HepG2 (cell line): ENCODE results near the gene NEU4. TPM values are rescaled to one million over a fixed set of nuclear protein-coding genes. Genes with fewer than 3 reads are reported as not detected.

ENCODE experiments used
- CENPT ChIP-seq: sonication (generic); formaldehyde crosslinking; IDR thresholded peaks from 2 replicates; pipeline ENCODE4 v1.8.0; 2022; ENCODE audit warnings: low read depth, mild to moderate bottlenecking, moderate library complexity, missing genetic modification reagents
- CHCHD3 ChIP-seq: sonication (generic); formaldehyde crosslinking; IDR thresholded peaks from 2 replicates; pipeline ENCODE4 v1.8.0; 2022; ENCODE audit warnings: mild to moderate bottlenecking, missing genetic modification reagents, moderate library complexity
- FOSL1 ChIP-seq: sonication (generic); formaldehyde crosslinking; IDR thresholded peaks from 2 replicates; pipeline ENCODE4 v1.9.0; 2021; ENCODE audit warnings: missing genetic modification reagents, borderline replicate concordance
- GTF3A ChIP-seq: sonication (generic); formaldehyde crosslinking; conservative IDR thresholded peaks from 2 replicates; pipeline ENCODE4 v1.4.0; 2020; ENCODE audit warnings: mild to moderate bottlenecking, missing genetic modification reagents
- ISL2 ChIP-seq: sonication (generic); formaldehyde crosslinking; IDR thresholded peaks from 2 replicates; pipeline ENCODE4 v1.5.0; 2020; ENCODE audit warnings: missing genetic modification reagents
- MEIS2 ChIP-seq: sonication (generic); formaldehyde crosslinking; IDR thresholded peaks from 2 replicates; pipeline ENCODE4 v1.9.0; 2021; ENCODE audit warnings: mild to moderate bottlenecking, missing genetic modification reagents
- MYC ChIP-seq: sonication (generic); formaldehyde crosslinking; IDR thresholded peaks from 2 replicates; pipeline ENCODE4 v1.9.0; 2021; ENCODE audit warnings: missing genetic modification reagents, borderline replicate concordance
- RNF2 ChIP-seq: fragments of 450-650 bp; conservative IDR thresholded peaks from 2 replicates; pipeline ENCODE4 v1.6.1; 2016; ENCODE audit warnings: low read depth
- SATB2 ChIP-seq: sonication (generic); formaldehyde crosslinking; IDR thresholded peaks from 2 replicates; pipeline ENCODE4 v1.5.0; 2020; ENCODE audit warnings: missing genetic modification reagents
- SNAI1 ChIP-seq: sonication (generic); formaldehyde crosslinking; IDR thresholded peaks from 2 replicates; pipeline ENCODE4 v1.5.0; 2020; ENCODE audit warnings: mild to moderate bottlenecking, missing genetic modification reagents, borderline replicate concordance
- YY1 ChIP-seq: IDR thresholded peaks from 2 replicates; pipeline ENCODE4 v1.6.1; 2011; ENCODE audit warnings: low read length, low read depth, moderate library complexity, mild to moderate bottlenecking; ENCODE audit not compliant: insufficient read depth, insufficient replicate concordance
- ZNF136 ChIP-seq: sonication (generic); formaldehyde crosslinking; IDR thresholded peaks from 2 replicates; pipeline ENCODE4 v1.8.1; 2022; ENCODE audit warnings: low read depth, mild to moderate bottlenecking, moderate library complexity, missing genetic modification reagents
- ZNF510 ChIP-seq: sonication (generic); formaldehyde crosslinking; IDR thresholded peaks from 2 replicates; pipeline ENCODE4 v1.4.0; 2020; ENCODE audit warnings: low read depth, mild to moderate bottlenecking, missing genetic modification reagents
- ZNF547 ChIP-seq: sonication (generic); formaldehyde crosslinking; IDR thresholded peaks from 2 replicates; pipeline ENCODE4 v1.5.1; 2020; ENCODE audit warnings: mild to moderate bottlenecking, missing genetic modification reagents
- ZNF790 ChIP-seq: sonication (generic); formaldehyde crosslinking; IDR thresholded peaks from 2 replicates; pipeline ENCODE4 v1.8.0; 2022; ENCODE audit warnings: missing genetic modification reagents, mild to moderate bottlenecking, borderline replicate concordance
- polyA plus RNA-seq, 8 experiments: library from polyadenylated mRNA; depleted of rRNA in 3 of 8; stranded (reverse) in 7 of 8; unstranded in 1 of 8; fragments of >200 nt; fragmentation: Illumina TruSeq in 4 of 8; extraction: Trizol in 4 of 8; gene quantifications; 2 replicates each; pipeline versions ENCODE4 v1.2.1 to v1.2.3, GENCODE V29; 2011 to 2016; ENCODE audit warnings: low read depth in 4 of 8, missing spikeins in 1 of 8, mixed read lengths in 1 of 8; ENCODE audit not compliant: insufficient read depth in 1 of 8
- total RNA-seq, 5 experiments: library from RNA; depleted of rRNA; stranded (reverse); fragments of >200 nt; fragmentation: Illumina TruSeq; extraction: Trizol; gene quantifications; 2 replicates each; pipeline ENCODE4 v1.2.3, GENCODE V29; 2016; ENCODE audit warnings: low read depth in 1 of 5
- TF ChIP-seq, protein P1 (sequence below): sonication (generic); formaldehyde crosslinking; IDR thresholded peaks from 2 replicates; pipeline ENCODE4 v1.5.1; 2020; ENCODE audit warnings: mild to moderate bottlenecking, missing genetic modification reagents, borderline replicate concordance
- TF ChIP-seq, protein P2 (sequence below): sonication (generic); formaldehyde crosslinking; IDR thresholded peaks from 2 replicates; pipeline ENCODE4 v1.4.0; 2020; ENCODE audit warnings: mild to moderate bottlenecking, missing genetic modification reagents
- TF ChIP-seq, protein P3 (sequence below): sonication (generic); formaldehyde crosslinking; IDR thresholded peaks from 2 replicates; pipeline ENCODE4 v1.4.0; 2020; ENCODE audit warnings: missing genetic modification reagents, borderline replicate concordance
- TF ChIP-seq, protein P4 (sequence below): IDR thresholded peaks from 2 replicates; pipeline ENCODE4 v1.6.1; 2016
- TF ChIP-seq, protein P5 (sequence below): sonication (generic); formaldehyde crosslinking; IDR thresholded peaks from 2 replicates; pipeline ENCODE4 v1.8.0; 2022; ENCODE audit warnings: missing genetic modification reagents, mild to moderate bottlenecking, borderline replicate concordance

NEU4 gene
- total and polyA plus RNA-seq, 2 of the 13 experiments (the other 11 are each of a cell fraction or from before 2014, with no cell fraction given) = 53.5 to 107 TPM

DNA sequence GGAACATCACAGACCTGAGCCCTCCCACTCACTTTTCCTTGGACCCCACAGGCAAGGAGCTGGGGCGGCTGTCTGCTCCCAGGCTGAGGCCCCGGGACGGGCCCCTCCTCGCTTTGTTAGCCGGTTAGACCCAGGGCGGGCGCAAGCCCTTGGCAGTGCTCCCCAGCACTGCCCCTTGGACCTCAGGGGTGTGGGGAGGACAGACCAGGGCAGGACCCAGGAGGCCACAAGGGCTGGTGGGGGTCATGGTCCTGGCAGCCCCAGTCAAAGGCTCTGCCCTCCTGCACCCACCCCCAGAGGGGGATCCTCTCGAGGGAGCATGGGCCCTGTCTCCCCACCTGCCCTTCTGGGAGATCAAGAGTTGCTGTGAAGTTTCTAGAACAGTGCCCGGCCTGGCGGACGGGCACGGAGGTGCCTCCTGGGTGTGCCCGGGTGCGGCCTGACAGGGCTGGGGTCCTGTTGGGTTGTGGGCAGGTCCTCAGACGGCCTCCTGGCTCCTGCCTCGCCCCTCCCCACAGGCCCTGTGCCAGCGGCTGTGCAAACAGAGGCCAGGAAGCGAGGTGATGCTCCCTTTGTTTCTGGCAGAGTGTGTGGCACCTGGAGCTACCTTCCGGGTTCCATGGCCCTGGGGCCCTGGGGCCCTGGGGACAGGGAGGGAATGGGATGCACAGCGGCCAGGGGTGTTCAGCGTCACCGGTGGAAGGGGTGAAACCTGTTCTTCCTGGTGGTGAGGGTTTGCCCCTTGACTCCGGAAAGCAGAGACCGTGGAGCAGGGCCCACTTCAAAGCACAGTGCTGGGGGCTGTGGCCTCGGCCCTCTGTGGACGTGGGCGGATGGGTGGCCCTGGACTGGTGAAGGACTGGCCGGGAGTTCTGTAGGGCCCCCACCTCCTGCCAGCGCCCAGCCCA, 35.2 kb upstream of the NEU4 start (continued):
- TF ChIP-seq, protein P1, sequence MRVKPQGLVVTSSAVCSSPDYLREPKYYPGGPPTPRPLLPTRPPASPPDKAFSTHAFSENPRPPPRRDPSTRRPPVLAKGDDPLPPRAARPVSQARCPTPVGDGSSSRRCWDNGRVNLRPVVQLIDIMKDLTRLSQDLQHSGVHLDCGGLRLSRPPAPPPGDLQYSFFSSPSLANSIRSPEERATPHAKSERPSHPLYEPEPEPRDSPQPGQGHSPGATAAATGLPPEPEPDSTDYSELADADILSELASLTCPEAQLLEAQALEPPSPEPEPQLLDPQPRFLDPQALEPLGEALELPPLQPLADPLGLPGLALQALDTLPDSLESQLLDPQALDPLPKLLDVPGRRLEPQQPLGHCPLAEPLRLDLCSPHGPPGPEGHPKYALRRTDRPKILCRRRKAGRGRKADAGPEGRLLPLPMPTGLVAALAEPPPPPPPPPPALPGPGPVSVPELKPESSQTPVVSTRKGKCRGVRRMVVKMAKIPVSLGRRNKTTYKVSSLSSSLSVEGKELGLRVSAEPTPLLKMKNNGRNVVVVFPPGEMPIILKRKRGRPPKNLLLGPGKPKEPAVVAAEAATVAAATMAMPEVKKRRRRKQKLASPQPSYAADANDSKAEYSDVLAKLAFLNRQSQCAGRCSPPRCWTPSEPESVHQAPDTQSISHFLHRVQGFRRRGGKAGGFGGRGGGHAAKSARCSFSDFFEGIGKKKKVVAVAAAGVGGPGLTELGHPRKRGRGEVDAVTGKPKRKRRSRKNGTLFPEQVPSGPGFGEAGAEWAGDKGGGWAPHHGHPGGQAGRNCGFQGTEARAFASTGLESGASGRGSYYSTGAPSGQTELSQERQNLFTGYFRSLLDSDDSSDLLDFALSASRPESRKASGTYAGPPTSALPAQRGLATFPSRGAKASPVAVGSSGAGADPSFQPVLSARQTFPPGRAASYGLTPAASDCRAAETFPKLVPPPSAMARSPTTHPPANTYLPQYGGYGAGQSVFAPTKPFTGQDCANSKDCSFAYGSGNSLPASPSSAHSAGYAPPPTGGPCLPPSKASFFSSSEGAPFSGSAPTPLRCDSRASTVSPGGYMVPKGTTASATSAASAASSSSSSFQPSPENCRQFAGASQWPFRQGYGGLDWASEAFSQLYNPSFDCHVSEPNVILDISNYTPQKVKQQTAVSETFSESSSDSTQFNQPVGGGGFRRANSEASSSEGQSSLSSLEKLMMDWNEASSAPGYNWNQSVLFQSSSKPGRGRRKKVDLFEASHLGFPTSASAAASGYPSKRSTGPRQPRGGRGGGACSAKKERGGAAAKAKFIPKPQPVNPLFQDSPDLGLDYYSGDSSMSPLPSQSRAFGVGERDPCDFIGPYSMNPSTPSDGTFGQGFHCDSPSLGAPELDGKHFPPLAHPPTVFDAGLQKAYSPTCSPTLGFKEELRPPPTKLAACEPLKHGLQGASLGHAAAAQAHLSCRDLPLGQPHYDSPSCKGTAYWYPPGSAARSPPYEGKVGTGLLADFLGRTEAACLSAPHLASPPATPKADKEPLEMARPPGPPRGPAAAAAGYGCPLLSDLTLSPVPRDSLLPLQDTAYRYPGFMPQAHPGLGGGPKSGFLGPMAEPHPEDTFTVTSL = no peak
- TF ChIP-seq RNF2 (no peak), ZNF510 (CRISPR knock-in tag) (no peak), ZNF136 (CRISPR knock-in tag) (no peak), ZNF547 (CRISPR knock-in tag) (no peak), CENPT (CRISPR knock-in tag) (no peak; the same call in 1 of the 2 replicates), YY1 (peak; percentile 45), SNAI1 (CRISPR knock-in tag) (no peak), GTF3A (CRISPR knock-in tag) (no peak), FOSL1 (no peak), ISL2 (peak; percentile 50; the same call in 1 of the 2 replicates), MYC (CRISPR knock-in tag) (peak; percentile 82), SATB2 (no peak), CHCHD3 (CRISPR knock-in tag) (peak; percentile 83; the same call in 1 of the 2 replicates), ZNF790 (CRISPR knock-in tag) (no peak), MEIS2 (CRISPR knock-in tag) (peak; percentile 27; the same call in 1 of the 2 replicates)
- TF ChIP-seq, protein P2, sequence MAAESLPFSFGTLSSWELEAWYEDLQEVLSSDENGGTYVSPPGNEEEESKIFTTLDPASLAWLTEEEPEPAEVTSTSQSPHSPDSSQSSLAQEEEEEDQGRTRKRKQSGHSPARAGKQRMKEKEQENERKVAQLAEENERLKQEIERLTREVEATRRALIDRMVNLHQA = no peak
- TF ChIP-seq, protein P3, sequence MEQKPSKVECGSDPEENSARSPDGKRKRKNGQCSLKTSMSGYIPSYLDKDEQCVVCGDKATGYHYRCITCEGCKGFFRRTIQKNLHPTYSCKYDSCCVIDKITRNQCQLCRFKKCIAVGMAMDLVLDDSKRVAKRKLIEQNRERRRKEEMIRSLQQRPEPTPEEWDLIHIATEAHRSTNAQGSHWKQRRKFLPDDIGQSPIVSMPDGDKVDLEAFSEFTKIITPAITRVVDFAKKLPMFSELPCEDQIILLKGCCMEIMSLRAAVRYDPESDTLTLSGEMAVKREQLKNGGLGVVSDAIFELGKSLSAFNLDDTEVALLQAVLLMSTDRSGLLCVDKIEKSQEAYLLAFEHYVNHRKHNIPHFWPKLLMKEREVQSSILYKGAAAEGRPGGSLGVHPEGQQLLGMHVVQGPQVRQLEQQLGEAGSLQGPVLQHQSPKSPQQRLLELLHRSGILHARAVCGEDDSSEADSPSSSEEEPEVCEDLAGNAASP (CRISPR knock-in tag) = peak; percentile 49; the same call in 1 of the 2 replicates
- TF ChIP-seq, protein P4, sequence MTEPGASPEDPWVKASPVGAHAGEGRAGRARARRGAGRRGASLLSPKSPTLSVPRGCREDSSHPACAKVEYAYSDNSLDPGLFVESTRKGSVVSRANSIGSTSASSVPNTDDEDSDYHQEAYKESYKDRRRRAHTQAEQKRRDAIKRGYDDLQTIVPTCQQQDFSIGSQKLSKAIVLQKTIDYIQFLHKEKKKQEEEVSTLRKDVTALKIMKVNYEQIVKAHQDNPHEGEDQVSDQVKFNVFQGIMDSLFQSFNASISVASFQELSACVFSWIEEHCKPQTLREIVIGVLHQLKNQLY (CRISPR knock-in tag) = peak; percentile 28; the same call in 1 of the 2 replicates
- TF ChIP-seq, protein P5, sequence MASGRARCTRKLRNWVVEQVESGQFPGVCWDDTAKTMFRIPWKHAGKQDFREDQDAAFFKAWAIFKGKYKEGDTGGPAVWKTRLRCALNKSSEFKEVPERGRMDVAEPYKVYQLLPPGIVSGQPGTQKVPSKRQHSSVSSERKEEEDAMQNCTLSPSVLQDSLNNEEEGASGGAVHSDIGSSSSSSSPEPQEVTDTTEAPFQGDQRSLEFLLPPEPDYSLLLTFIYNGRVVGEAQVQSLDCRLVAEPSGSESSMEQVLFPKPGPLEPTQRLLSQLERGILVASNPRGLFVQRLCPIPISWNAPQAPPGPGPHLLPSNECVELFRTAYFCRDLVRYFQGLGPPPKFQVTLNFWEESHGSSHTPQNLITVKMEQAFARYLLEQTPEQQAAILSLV (CRISPR knock-in tag) = no peak
